K562 (cell line): Measurements from ENCODE around the gene PEX5L. TPM values are rescaled to one million over a fixed set of nuclear protein-coding genes. Genes with fewer than 3 reads are reported as not detected.

ENCODE experiments used
- ATAC-seq: fragments of 200-7000 bp; cut with Tn5 transposase; 3 replicates; pipeline ENCODE4 v1.9.1; 2020; ENCODE audit warnings: moderate library complexity
- BruUV-seq: library from RNA; stranded (reverse); fragments of 400-500 nt; replicated peaks from 2 replicates; lab custom pipeline; 2021; lab: Mats Ljungman, UMichigan
- CTCF ChIA-PET: fragments of 300-600 bp; formaldehyde crosslinking; extraction: SDS; loops from one replicate; lab custom pipeline; 2021; ENCODE audit warnings: low intra/inter-chr PET ratio; lab: Yijun Ruan, JAX
- POLR2A ChIA-PET: fragments of 300-600, 350-650 bp; sonication (Branson Sonifier 250); formaldehyde crosslinking; extraction: SDS; loops from one replicate; lab custom pipeline; 2021; ENCODE audit warnings: antibody characterized with exemption, inconsistent platforms; lab: Yijun Ruan, JAX
- DNase-seq, 4 experiments: peaks; one replicate each; pipeline versions ENCODE4 v3.0.0 to v3.0.0-alpha.2; 2011 to 2018; ENCODE audit warnings: low spot score in 3 of 4, mixed read lengths in 3 of 4; ENCODE audit errors: extremely low read depth in 1 of 4
- FAIRE-seq: peaks from 2 replicates; lab custom pipeline; 2011; peaks lifted over from hg19 to GRCh38; lab: Jason Lieb, UNC
- H2AFZ ChIP-seq: 2 replicates; pipeline ENCODE4 v1.6.0; 2011; ENCODE audit warnings: low read depth, low read length, control low read depth, inconsistent platforms
- H3K27ac ChIP-seq: fragments of 200-600 bp; 3 replicates; pipeline ENCODE4 v1.8.0; 2011; ENCODE audit warnings: low read depth, mild to moderate bottlenecking, control low read depth, inconsistent platforms, low read length, moderate library complexity, mixed read lengths; ENCODE audit errors: extremely low read depth
- H3K27me3 ChIP-seq, 2 experiments: fragments of 300-600 bp in 1 of 2; 2 replicates in 1 of 2; 3 replicates in 1 of 2; pipeline versions ENCODE4 v1.6.0 to v1.8.0; 2011; ENCODE audit warnings: inconsistent platforms in 2 of 2, low read length in 2 of 2, mild to moderate bottlenecking in 1 of 2, mixed read lengths in 1 of 2, moderate library complexity in 1 of 2; ENCODE audit not compliant: control insufficient read depth in 2 of 2, insufficient read depth in 2 of 2
- H3K36me3 ChIP-seq: fragments of 300-600 bp; 3 replicates; pipeline ENCODE4 v1.8.0; 2011; ENCODE audit warnings: mild to moderate bottlenecking, low read length, inconsistent platforms; ENCODE audit not compliant: control insufficient read depth, insufficient read depth
- H3K4me1 ChIP-seq, 2 experiments: fragments of 200-600 bp in 1 of 2; replicated peaks in 1 of 2; 2 replicates in 1 of 2; 3 replicates in 1 of 2; pipeline versions ENCODE4 v1.5.1 to v1.8.0; 2011; ENCODE audit warnings: inconsistent platforms in 2 of 2, low read length in 2 of 2, mild to moderate bottlenecking in 1 of 2, mixed read lengths in 1 of 2, moderate library complexity in 1 of 2; ENCODE audit not compliant: control insufficient read depth in 2 of 2, insufficient read depth in 2 of 2
- H3K4me2 ChIP-seq: 2 replicates; pipeline ENCODE4 v1.6.1; 2011; ENCODE audit warnings: low read length, control low read depth, inconsistent platforms, mixed read lengths; ENCODE audit not compliant: insufficient read depth
- H3K4me3 ChIP-seq: fragments of 200-600 bp; sonication (generic), shearing (Covaris generic); 2 replicates; pipeline ENCODE4 v1.5.1; 2016; ENCODE audit warnings: control low read depth, inconsistent platforms
- H3K79me2 ChIP-seq: fragments of 200-600 bp; 3 replicates; pipeline ENCODE4 v1.8.0; 2011; ENCODE audit warnings: low read length, inconsistent platforms; ENCODE audit not compliant: control insufficient read depth, insufficient read depth
- H3K9ac ChIP-seq, 2 experiments: 2 replicates each; pipeline versions ENCODE4 v1.6.0 to v1.6.1; 2011; ENCODE audit warnings: low read depth in 2 of 2, low read length in 2 of 2, control low read depth in 1 of 2, inconsistent platforms in 1 of 2, mild to moderate bottlenecking in 1 of 2, mixed read lengths in 1 of 2; ENCODE audit not compliant: insufficient read depth in 1 of 2
- H3K9me1 ChIP-seq: one replicate; pipeline ENCODE4 v1.6.0; 2011; ENCODE audit warnings: inconsistent platforms, mild to moderate bottlenecking, low read length, moderate library complexity; ENCODE audit not compliant: control insufficient read depth, insufficient read depth
- H3K9me3 ChIP-seq: replicated peaks from 2 replicates; pipeline ENCODE4 v1.5.1; 2011; ENCODE audit warnings: low read depth, low read length, inconsistent platforms; ENCODE audit not compliant: control insufficient read depth, insufficient read depth
- H4K20me1 ChIP-seq: replicated peaks from 2 replicates; pipeline ENCODE4 v1.6.1; 2011; ENCODE audit warnings: low read length, inconsistent platforms, mixed read lengths; ENCODE audit not compliant: control insufficient read depth, insufficient read depth
- DACH1 ChIP-seq: fragments of 450-650 bp; IDR thresholded peaks from 2 replicates; pipeline ENCODE4 v1.6.1; 2018; ENCODE audit not compliant: partially characterized antibody
- HDAC2 ChIP-seq: fragments of 450-650 bp; IDR thresholded peaks from 2 replicates; pipeline ENCODE4 v1.6.1; 2016; ENCODE audit warnings: mild to moderate bottlenecking
- ILF3 ChIP-seq: fragments of 450-650 bp; IDR thresholded peaks from 2 replicates; pipeline ENCODE4 v1.6.1; 2018; ENCODE audit warnings: antibody characterized with exemption, mild to moderate bottlenecking, moderate library complexity, borderline replicate concordance
- MEIS2 ChIP-seq: fragments of 450-650 bp; IDR thresholded peaks from 2 replicates; pipeline ENCODE4 v1.6.1; 2014; ENCODE audit warnings: mild to moderate bottlenecking; ENCODE audit not compliant: partially characterized antibody
- NCOA2 ChIP-seq, 2 experiments: fragments of 450-650 bp; IDR thresholded peaks; 2 replicates each; pipeline ENCODE4 v1.6.1; 2018; ENCODE audit warnings: mild to moderate bottlenecking in 2 of 2, moderate library complexity in 1 of 2; ENCODE audit not compliant: partially characterized antibody in 2 of 2
- NR4A1 ChIP-seq, 2 experiments: fragments of 250-450 bp in 1 of 2; fragments of 450-650 bp in 1 of 2; sonication (Bioruptor Pico) in 1 of 2; IDR thresholded peaks; 2 replicates each; pipeline versions ENCODE4 v1.4.0 to v1.6.1; 2016 to 2020; ENCODE audit warnings: mild to moderate bottlenecking in 2 of 2, missing compliant biosample characterization in 1 of 2, missing genetic modification characterization in 1 of 2, moderate library complexity in 1 of 2
- PHF21A ChIP-seq: fragments of 450-650 bp; IDR thresholded peaks from 2 replicates; pipeline ENCODE4 v1.6.1; 2017; ENCODE audit warnings: low read depth, borderline replicate concordance
- ZNF695 ChIP-seq: fragments of 450-650 bp; formaldehyde crosslinking; IDR thresholded peaks from 2 replicates; pipeline ENCODE4 v1.4.0; 2020; ENCODE audit warnings: mild to moderate bottlenecking, moderate library complexity
- WGBS: fragments of 100-300 bp; shearing (Covaris generic); methylation state at CpG from one replicate; pipeline ENCODE4 v1.1.6; 2016; ENCODE audit warnings: low coverage, mixed read lengths; ENCODE audit not compliant: insufficient coverage; ENCODE audit errors: missing lambda C conversion rate; 5-methylcytosine and 5-hydroxymethylcytosine counted together
- in situ Hi-C: fragments of 300-500 bp; cut with MboI; formaldehyde crosslinking; loops from 4 replicates; pipeline ENCODE4 v1.15.0; 2018; ENCODE audit warnings: inconsistent platforms, mixed read lengths
- intact Hi-C: fragments of 100-400 bp; cut with micrococcal nuclease; formaldehyde crosslinking; loops from 2 replicates; pipeline ENCODE4 v1.14.2; 2022
- polyA plus RNA-seq, 8 experiments: library from polyadenylated mRNA; depleted of rRNA in 4 of 8; stranded (reverse) in 5 of 8; unstranded in 3 of 8; fragments of >200 nt; fragmentation: Nextera tagmentation in 2 of 8; fragmentation: Illumina TruSeq in 1 of 8; extraction: Ambion mirVana in 2 of 8; extraction: Trizol in 1 of 8; gene quantifications; 2 replicates each; pipeline versions ENCODE4 v1.2.1 to v1.2.3, GENCODE V29; 2011 to 2014; ENCODE audit warnings: inconsistent platforms in 1 of 8, missing spikeins in 1 of 8
- total RNA-seq, 7 experiments: library from RNA; depleted of rRNA in 6 of 7; stranded (reverse); fragments of >200 nt in 6 of 7; fragmentation: Illumina TruSeq in 2 of 7; extraction: Trizol in 2 of 7; gene quantifications; 2 replicates each; pipeline versions ENCODE4 v1.2.1 to v1.2.3, GENCODE V29; 2011 to 2021; ENCODE audit warnings: low replicate concordance in 1 of 7

The PEX5L gene
- total and polyA plus RNA-seq, 9 of the 15 experiments (the other 6 are each of a cell fraction or from before 2014, with no cell fraction given), result not detected

DNA sequence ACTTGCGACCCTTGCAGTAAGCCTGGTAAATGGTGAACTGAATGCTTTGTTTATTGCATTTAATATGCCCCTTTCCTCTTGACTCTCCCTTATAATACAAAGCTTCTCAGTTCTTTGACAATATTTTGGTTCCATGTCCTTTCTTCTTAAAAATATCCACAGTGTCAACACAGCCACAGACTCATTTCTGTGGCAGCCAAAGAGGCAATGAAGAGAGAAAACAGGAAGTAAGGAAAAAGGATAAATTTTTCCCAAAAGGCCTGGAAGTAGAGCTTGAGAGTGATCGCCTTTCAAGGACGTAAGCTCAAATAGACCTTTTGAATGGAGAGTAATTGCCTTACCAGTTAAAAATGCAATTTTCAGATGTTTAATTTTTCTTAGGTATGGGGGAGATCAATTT, 59.4 kb downstream of the PEX5L start (continued):
- TF ChIP-seq ZNF695 (no peak), NR4A1 (CRISPR knock-in tag; IDR thresholded peaks at IDR 0.05) (no peak), NR4A1 (tag; IDR thresholded peaks at IDR 0.05) (no peak), DACH1 (no peak), MEIS2 (no peak)

DNA sequence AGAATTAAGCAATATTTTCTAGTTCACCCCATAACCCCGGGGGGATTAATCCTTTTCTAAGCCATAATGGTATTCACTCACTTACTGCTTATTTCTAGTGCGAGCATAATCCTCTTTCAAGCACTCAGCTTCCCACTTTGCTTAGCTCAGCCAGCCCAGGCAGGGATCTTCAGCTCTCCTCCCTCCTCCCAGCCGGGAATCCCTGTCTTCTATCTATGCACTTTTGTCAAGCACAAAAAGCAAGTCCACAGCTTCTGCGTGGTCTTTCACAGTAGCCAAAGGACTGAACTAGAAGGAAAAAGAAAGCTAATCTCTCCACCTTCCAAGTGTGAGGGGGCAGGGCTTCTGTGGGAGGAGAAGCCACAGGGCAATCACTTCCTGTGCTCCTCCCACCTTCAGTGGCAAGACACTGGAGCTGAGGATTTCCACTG, 62.8 kb downstream of the PEX5L start:
- H2AFZ ChIP-seq, result no peak overlapping the region
- in situ Hi-C loops, result no loop called here

More for the DNA sequence above, 62.8 kb downstream of the PEX5L start:
- 0% methylated on average over 4 of the region's 4 CpGs for WGBS
- no peak for ATAC-seq
- BruUV-seq, result no TSS peak
- Histone ChIP-seq H3K4me1 (no peaks in the 10 kb centered on the region), H3K9me1 (no peaks in the 10 kb centered on the region), H3K9ac (no peak overlapping the region), H3K36me3 (no peaks in the 10 kb centered on the region), H3K4me2 (no peak overlapping the region), H3K27ac (no peak overlapping the region), H3K27me3 (no peaks in the 10 kb centered on the region), H3K4me3 (no peak overlapping the region), H4K20me1 (no peaks in the 10 kb centered on the region), H3K9me3 (no peaks in the 10 kb centered on the region), H3K79me2 (no peaks in the 10 kb centered on the region)
- FAIRE-seq, result no peak
- TF ChIP-seq PHF21A (no peak), ILF3 (no peak), HDAC2 (no peak), NCOA2 (IDR thresholded peaks at IDR 0.05; ENCODE audit: partially characterized antibody in 2 of 2) (no peak)
- DNase-seq, result no peak
- ChIA-PET POLR2A (no interaction called here), CTCF (no interaction called here)
- intact Hi-C loops, result no loop called here
